Fibroblast of lung (primary cell): Measurements from ENCODE around the gene CCN5. TPM values are rescaled to one million over a fixed set of nuclear protein-coding genes. Genes with fewer than 3 reads are reported as not detected.

Source experiments
- DNase-seq, 2 donors: peaks; one replicate each; pipeline versions ENCODE4 v3.0.0 to v3.0.0-alpha.2; 2010; ENCODE audit warnings: low read depth in 2 of 2
- H2AFZ ChIP-seq: 2 replicates; pipeline ENCODE4 v1.5.1; 2012; ENCODE audit warnings: low read length, control low read depth, inconsistent platforms
- H3K27ac ChIP-seq: 2 replicates; pipeline ENCODE4 v1.5.1; 2011; ENCODE audit warnings: low read length, control low read depth; ENCODE audit not compliant: insufficient read depth
- H3K27me3 ChIP-seq: 2 replicates; pipeline ENCODE4 v1.5.1; 2011; ENCODE audit warnings: mild to moderate bottlenecking, low read length; ENCODE audit not compliant: control insufficient read depth, insufficient read depth
- H3K36me3 ChIP-seq: 2 replicates; pipeline ENCODE4 v1.5.1; 2011; ENCODE audit warnings: low read length; ENCODE audit not compliant: control insufficient read depth, insufficient read depth
- H3K4me1 ChIP-seq: 2 replicates; pipeline ENCODE4 v1.5.1; 2011; ENCODE audit warnings: low read length; ENCODE audit not compliant: control insufficient read depth, insufficient read depth; ENCODE audit errors: extremely low read depth
- H3K4me2 ChIP-seq: 2 replicates; pipeline ENCODE4 v1.5.1; 2011; ENCODE audit warnings: low read length, control low read depth; ENCODE audit not compliant: insufficient read depth; ENCODE audit errors: extremely low read depth
- H3K4me3 ChIP-seq, 4 experiments: fragments of 200-600 bp in 1 of 4; sonication (generic) in 1 of 4; replicated peaks in 1 of 4; 2 replicates each; pipeline ENCODE4 v1.5.1; 2011 to 2016; ENCODE audit warnings: low read length in 4 of 4, low read depth in 3 of 4, mild to moderate bottlenecking in 3 of 4, control low read depth in 2 of 4, inconsistent platforms in 1 of 4, mixed read lengths in 1 of 4; ENCODE audit not compliant: insufficient read depth in 1 of 4; ENCODE audit errors: control extremely low read depth in 1 of 4
- H3K79me2 ChIP-seq: 2 replicates; pipeline ENCODE4 v1.5.1; 2012; ENCODE audit warnings: mild to moderate bottlenecking, low read length, inconsistent platforms; ENCODE audit not compliant: control insufficient read depth, insufficient read depth
- H3K9ac ChIP-seq: 2 replicates; pipeline ENCODE4 v1.5.1; 2011; ENCODE audit warnings: mild to moderate bottlenecking, low read length, control low read depth; ENCODE audit not compliant: insufficient read depth
- H3K9me3 ChIP-seq: 2 replicates; pipeline ENCODE4 v1.5.1; 2012; ENCODE audit warnings: low read depth, low read length; ENCODE audit not compliant: control insufficient read depth, insufficient read depth
- H4K20me1 ChIP-seq: 2 replicates; pipeline ENCODE4 v1.5.1; 2011; ENCODE audit warnings: low read length; ENCODE audit not compliant: control insufficient read depth, insufficient read depth; ENCODE audit errors: extremely low read depth
- CTCF ChIP-seq, 2 donors: IDR thresholded peaks in 1 of 2; conservative IDR thresholded peaks in 1 of 2; 1 replicate in 1 of 2; 2 replicates in 1 of 2; pipeline ENCODE4 v1.5.1; 2011 to 2012; ENCODE audit warnings: low read length in 2 of 2, control low read depth in 1 of 2, inconsistent platforms in 1 of 2, low read depth in 1 of 2, mild to moderate bottlenecking in 1 of 2
- EZH2 ChIP-seq: IDR thresholded peaks from 2 replicates; pipeline ENCODE4 v1.5.1; 2012; ENCODE audit warnings: low read length, control low read depth, mild to moderate bottlenecking; ENCODE audit errors: missing control alignments
- polyA plus RNA-seq, 2 donors: library from polyadenylated mRNA; depleted of rRNA in 1 of 2; stranded (reverse) in 1 of 2; unstranded in 1 of 2; fragments of >200 nt; gene quantifications; 2 replicates each; pipeline ENCODE4 v1.2.1, GENCODE V29; 2011 to 2012; ENCODE audit warnings: missing spikeins in 1 of 2
- total RNA-seq: library from RNA; depleted of rRNA; stranded (reverse); fragments of >200 nt; gene quantifications from 2 replicates; pipeline ENCODE4 v1.2.1, GENCODE V29; 2014

CCN5 gene
- total and polyA plus RNA-seq, 2 donors (not counting 1 experiment from before 2014, with no cell fraction given): 31.4 to 122 TPM

- TF ChIP-seq CTCF (conservative IDR thresholded peaks at IDR 0.05 in 1 of 2, IDR thresholded peaks at IDR 0.05 in 1 of 2; ENCODE audit: low read depth in 1 of 2, low read length in 2 of 2) (peak; percentile 1 to 18), EZH2 (no peak)
- Histone ChIP-seq H3K9ac (no peak overlapping the region), H3K4me2 (no peak overlapping the region), H3K9me3 (no peaks in the 10 kb centered on the region), H3K79me2 (no peaks in the 10 kb centered on the region), H2AFZ (no peak overlapping the region), H3K4me1 (peaks cover 2% of the 10 kb centered on the region), H4K20me1 (no peaks in the 10 kb centered on the region), H3K4me3 (no peak overlapping the region), H3K27ac (no peak overlapping the region), H3K36me3 (no peaks in the 10 kb centered on the region), H3K27me3 (peaks cover 1% of the 10 kb centered on the region)
- peak; percentile 46 to 54 for DNase-seq
These were observed 19.8 kb downstream of the CCN5 start for GRCh38 chr20:44734938-44735337.

- TF ChIP-seq EZH2: no peak
- no peak for TF ChIP-seq CTCF (conservative IDR thresholded peaks at IDR 0.05 in 1 of 2, IDR thresholded peaks at IDR 0.05 in 1 of 2; ENCODE audit: low read depth in 1 of 2, low read length in 2 of 2)
- Histone ChIP-seq H3K36me3 (no peaks in the 10 kb centered on the region), H3K79me2 (no peaks in the 10 kb centered on the region), H3K27me3 (peaks cover 3% of the 10 kb centered on the region), H3K4me2 (no peak overlapping the region), H4K20me1 (no peaks in the 10 kb centered on the region), H3K9me3 (no peaks in the 10 kb centered on the region), H3K9ac (no peak overlapping the region), H3K4me1 (peaks cover 2% of the 10 kb centered on the region), H2AFZ (no peak overlapping the region), H3K4me3 (no peak overlapping the region), H3K27ac (no peak overlapping the region)
- no peak for DNase-seq
These were observed 20.6 kb downstream of the CCN5 start for GRCh38 chr20:44735816-44736169.

- Histone ChIP-seq H3K4me1 (peaks cover 2% of the 10 kb centered on the region), H3K4me2 (no peak overlapping the region), H3K27ac (no peak overlapping the region), H3K36me3 (no peaks in the 10 kb centered on the region), H3K4me3 (no peak overlapping the region), H4K20me1 (no peaks in the 10 kb centered on the region), H3K9me3 (no peaks in the 10 kb centered on the region), H2AFZ (peak overlapping the region; percentile 1), H3K27me3 (peaks cover 6% of the 10 kb centered on the region), H3K79me2 (no peaks in the 10 kb centered on the region), H3K9ac (no peak overlapping the region)
- DNase-seq: peak; percentile 76 to 78
- TF ChIP-seq EZH2 (no peak), CTCF (conservative IDR thresholded peaks at IDR 0.05 in 1 of 2, IDR thresholded peaks at IDR 0.05 in 1 of 2; ENCODE audit: low read depth in 1 of 2, low read length in 2 of 2) (no peak)
These were observed 21.2 kb downstream of the CCN5 start for GRCh38 chr20:44736170-44737021.
